GM21515 (cell line): ENCODE data around the gene FRAS1.
"Not testable (repeated sequence)": the region's sequence is repeated elsewhere in the genome, so short reads cannot be mapped to it uniquely, and the experiment has no call there.

Experiments used
- ATAC-seq: cut with Tn5 transposase; IDR thresholded peaks from one replicate; pipeline ENCODE4 v1.9.1; 2021; ENCODE audit not compliant: unreplicated experiment

FRAS1 gene

GRCh38 chr4:78057600-78058550 lies 752 bp downstream of the FRAS1 start:
- ATAC-seq, result no peak

GRCh38 chr4:78058591-78059523 lies 1.7 kb downstream of the FRAS1 start:
- ATAC-seq, result no peak

DNA sequence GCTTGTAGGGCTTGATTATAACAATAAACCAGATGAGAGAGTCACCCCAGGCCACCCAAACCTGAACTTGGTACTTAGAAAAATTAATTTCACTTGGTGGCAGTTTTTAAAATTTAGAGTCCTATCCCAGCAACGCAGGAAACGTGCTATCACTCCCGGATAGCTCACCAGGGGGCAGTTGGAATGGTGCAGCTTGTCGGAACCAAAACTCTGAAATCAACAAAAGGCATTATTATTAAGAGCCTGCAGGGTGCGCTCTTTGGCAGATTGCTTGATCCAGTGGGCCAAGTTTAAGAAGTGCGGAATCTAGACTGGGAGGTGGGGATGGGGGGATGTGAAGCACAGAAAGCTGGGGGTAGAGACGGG lies 2.4 kb downstream of the FRAS1 start:
- no peak for ATAC-seq

DNA sequence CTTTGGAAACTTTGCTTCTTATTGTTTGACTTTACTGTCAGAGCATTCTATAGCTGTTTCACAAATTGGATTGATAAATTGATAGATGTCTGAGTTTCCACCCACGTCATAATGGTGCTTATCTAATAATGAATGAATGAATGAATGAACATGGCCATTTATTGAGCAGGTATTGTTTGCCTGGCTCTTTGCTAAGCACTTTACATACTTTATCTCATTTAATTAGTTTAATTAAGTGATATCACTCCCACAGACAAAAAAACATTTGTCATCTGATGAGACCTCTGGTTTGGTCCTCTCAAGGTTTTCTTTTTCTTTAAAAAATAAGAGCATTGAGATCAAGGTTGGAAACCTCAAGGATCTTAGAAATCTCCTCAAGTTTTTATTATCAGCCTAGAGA lies 2.8 kb downstream of the FRAS1 start:
- no peak for ATAC-seq

DNA sequence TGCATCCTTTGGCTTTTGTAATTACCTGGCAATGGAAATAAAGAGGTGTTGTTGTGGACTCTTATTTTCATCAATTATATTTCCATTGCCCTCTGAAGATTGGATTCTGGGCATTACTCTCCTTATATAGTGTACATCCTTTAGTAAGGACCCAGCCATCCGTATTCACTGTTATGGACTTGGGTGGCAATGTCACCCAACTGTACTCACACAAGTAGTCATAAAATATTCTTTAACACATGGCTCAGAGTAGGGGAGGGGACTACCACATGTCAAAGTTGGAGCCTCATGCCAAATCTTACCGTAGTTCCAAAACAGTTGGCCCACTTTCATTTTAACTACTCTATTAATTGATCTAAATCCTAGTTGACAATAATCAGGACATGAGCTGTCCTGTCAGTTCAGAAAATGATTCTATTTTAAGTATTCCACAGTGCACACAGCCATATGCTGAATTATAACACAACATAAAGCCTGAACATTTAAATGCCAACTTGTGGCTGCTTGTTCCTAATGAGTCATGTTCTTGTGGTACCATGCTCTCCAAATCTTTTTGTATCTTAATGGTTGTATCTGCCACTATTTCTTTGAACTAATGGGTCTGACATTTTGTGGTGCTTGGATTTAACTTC lies 4.9 kb downstream of the FRAS1 start:
- no peak for ATAC-seq

GRCh38 chr4:78065508-78066192 lies 8.5 kb downstream of the FRAS1 start:
- ATAC-seq, result no peak

DNA sequence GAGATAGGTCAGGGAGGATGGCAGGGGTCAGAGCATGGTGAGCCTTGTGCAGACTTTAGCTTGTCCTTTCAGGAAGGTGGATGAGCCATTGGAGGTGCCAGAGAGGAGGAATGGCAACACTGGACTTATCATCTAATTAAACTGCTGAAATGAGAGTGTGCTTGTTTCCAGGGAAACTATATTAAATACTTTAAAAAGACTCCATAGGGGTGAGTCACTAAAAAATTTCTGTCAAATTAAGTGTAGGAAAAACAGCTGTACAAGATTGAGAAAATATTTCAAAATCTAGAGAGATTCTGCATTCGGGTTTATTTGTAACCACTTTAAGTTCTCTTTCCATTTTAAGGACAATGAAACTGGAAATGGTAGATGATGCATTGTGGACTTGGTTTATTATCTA lies 11.4 kb downstream of the FRAS1 start:
- no peak for ATAC-seq

DNA sequence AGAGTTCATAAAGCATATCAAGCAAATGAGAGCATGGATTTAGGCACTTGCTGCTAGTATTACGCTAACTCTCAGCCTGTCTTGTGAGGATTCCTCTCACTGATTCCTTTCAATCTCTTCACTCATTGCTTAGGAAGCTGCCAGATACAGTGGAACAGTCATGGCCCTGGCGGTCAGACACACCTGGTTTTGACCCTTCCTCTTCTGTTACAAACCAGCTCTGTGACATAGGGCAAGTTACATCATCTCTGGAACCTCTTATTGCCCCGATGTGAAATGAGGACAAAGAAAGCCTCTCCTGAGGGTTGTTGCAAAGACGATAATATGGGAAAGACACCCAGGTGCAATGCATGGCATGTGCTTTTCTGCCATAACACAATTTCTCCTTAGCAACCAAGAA lies 12.2 kb downstream of the FRAS1 start:
- ATAC-seq, result no peak

DNA sequence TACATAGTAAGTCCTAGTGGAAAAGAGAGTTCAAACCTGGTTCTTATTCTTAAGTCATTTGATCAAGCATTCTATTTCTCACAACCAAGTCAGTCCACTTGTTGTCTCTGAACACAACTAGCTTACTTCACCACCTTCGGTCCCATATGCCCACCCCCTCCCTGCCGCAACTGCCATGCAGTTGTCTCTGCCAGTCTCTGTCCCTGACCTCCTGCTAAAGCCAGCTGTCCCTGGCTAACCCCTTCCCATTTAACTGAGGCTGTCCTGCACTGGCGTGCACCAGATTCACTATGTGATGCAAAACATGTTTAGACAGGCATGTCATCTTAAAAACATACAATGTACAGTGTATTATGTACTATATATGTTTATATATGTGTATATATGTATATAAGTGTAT lies 12.7 kb downstream of the FRAS1 start:
- ATAC-seq, result no peak

DNA sequence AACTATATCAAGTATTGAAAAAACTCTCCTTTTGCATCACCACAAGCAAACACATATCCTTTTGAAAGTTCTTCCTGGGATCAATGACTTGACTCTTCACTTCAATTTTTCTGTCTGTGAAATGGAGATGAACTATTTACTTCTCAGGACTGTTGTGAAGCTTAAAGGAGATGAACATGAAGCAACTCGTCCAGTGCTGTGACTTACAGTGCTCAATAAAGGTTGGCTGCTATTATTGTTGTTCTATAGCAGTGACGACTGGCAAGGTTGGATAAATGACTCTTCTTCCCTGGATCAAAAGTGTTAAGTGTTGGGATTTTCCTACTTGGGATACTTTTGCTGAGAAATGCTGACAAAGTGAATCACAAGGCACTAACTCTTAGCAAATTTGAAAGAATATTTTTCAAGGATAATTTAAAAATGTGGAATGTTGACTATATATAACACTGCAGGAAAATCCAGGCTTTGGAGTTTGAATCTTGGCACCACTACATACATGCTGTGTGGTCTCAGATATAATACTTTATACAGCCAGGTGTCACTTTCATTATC lies 13.7 kb downstream of the FRAS1 start:
- no peak for ATAC-seq

- ATAC-seq, result no peak
Measured at GRCh38 chr4:78074759-78075158, 17.6 kb downstream of the FRAS1 start.

GRCh38 chr4:78075986-78076385 lies 18.9 kb downstream of the FRAS1 start:
- no peak for ATAC-seq

DNA sequence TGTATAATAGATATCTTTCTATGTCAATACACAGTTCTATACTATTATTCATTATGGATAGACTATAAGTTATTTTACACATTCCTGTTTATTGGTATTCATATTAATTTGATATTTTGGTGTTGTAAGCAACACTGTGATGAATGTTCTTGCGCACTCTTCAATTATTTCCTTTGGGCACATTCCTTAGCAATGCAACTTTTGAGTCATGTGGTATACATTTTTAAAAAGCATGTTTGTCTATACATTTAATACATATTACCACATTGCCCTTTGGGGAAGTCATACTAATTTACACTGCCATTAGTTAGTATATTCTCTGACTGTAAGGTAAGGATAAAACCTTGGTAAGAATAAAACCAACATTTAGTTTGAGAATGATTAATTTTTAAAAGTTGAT lies 21.0 kb downstream of the FRAS1 start:
- ATAC-seq, result no peak

- ATAC-seq, result no peak
Measured at GRCh38 chr4:78079726-78080430, 22.8 kb downstream of the FRAS1 start.

GRCh38 chr4:78081541-78081940 lies 24.4 kb downstream of the FRAS1 start:
- ATAC-seq, result no peak

DNA sequence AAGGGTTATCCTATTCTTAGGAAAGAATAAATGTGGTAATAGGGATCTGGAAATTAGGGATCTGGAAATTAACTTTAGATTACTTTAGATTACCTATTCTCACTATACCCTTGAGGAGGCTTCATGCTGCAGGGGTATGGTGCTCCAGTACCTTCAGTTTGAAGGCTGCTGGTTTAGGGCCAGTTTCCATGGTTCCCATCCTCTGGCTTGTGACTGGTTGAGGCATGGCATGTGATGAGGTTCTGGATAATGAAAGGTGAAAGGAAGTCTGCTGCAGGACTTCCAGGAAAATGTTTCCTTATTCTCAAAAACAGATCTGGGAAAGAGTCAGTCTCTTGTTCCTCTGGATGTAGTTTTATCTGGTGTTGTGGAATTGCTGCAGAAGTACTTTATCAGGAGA lies 25.9 kb downstream of the FRAS1 start:
- ATAC-seq, result no peak

- ATAC-seq, result no peak
Measured at GRCh38 chr4:78091534-78091933, 34.4 kb downstream of the FRAS1 start.

DNA sequence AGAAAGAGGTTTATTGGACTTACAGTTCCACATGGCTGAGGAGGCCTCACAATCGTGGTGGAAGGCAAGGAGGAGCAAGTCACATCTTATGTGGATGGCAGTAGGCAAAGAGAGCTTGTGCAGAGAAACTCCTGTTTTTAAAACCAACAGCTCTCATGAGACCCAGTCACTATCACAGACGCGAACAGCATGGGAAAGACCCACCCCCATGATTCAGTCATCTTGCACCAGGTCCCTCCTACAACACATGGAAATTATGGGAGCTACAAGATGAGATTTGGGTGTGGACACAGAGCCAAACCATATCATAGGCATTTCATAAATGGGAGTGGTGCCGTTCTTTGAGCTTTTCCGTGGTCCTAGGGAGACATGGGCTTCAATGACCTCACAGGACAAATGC lies 35.2 kb downstream of the FRAS1 start:
- ATAC-seq, result not testable (repeated sequence)

DNA sequence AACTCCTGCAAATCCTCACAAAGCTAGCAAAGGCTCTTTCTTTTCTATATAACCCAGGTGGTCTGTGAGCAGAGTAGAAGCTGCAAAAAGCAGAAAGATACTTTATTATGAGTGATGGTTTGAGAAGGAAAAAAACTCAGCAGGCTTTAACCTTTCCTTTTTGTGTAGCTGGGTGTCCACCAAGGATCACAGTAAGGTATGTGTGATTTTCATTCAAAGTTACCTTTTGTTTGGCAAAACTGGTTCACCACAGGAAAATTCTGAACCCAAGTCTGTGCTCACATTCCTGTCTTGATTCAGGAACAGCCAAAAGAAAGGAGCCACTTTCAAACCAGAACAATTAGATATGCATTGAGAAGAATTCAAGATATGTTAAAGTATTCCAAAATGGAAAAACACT lies 35.7 kb downstream of the FRAS1 start:
- no peak for ATAC-seq

DNA sequence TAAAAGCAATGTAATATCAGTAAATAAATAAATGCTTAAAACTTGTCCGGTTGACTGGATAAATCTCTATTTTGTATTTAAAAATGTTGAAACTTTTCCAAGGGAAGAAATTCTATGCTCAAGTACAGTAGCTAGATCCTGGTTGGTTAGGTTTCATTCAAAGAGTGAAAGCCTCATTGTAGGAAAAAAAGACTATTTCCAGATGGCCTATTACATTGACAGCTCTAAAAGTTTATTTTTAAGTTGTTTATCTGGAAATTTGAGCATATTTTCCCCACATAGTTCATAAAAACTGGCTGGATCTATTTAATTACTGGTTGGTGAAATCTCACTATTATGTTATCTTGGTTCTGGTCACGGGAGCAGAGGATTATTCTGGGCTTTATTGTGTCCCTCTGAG lies 38.0 kb downstream of the FRAS1 start:
- ATAC-seq, result no peak
